Islet of Langerhans (tissue), 1 donor: ENCODE results near the gene MAPK11.

Experiments used
- FAIRE-seq: peaks from one replicate; lab custom pipeline; 2011; peaks lifted over from hg19 to GRCh38; lab: Jason Lieb, UNC

Gene MAPK11

GRCh38 chr22:50293441-50294318, 23.5 kb upstream of the MAPK11 start:
- FAIRE-seq, result no peak

- no peak for FAIRE-seq
Observed at GRCh38 chr22:50292643-50293440, 22.7 kb upstream of the MAPK11 start.

- FAIRE-seq, result no peak
Observed at GRCh38 chr22:50289942-50290630, 19.9 kb upstream of the MAPK11 start.

GRCh38 chr22:50289151-50289941, 19.2 kb upstream of the MAPK11 start:
- no peak for FAIRE-seq

- no peak for FAIRE-seq
Observed at GRCh38 chr22:50287731-50288130, 17.6 kb upstream of the MAPK11 start.

- no peak for FAIRE-seq
Observed at GRCh38 chr22:50286701-50287318, 16.6 kb upstream of the MAPK11 start.

GRCh38 chr22:50286275-50286674, 16.1 kb upstream of the MAPK11 start:
- no peak for FAIRE-seq

GRCh38 chr22:50285568-50286229, 15.5 kb upstream of the MAPK11 start:
- no peak for FAIRE-seq

GRCh38 chr22:50284479-50284878, 14.3 kb upstream of the MAPK11 start:
- FAIRE-seq, result no peak

GRCh38 chr22:50283821-50284220, 13.6 kb upstream of the MAPK11 start:
- FAIRE-seq, result no peak

GRCh38 chr22:50282361-50283155, 12.4 kb upstream of the MAPK11 start:
- FAIRE-seq, result no peak

- no peak for FAIRE-seq
Observed at GRCh38 chr22:50281957-50282356, 11.8 kb upstream of the MAPK11 start.

- no peak for FAIRE-seq
Observed at GRCh38 chr22:50281384-50281760, 11.2 kb upstream of the MAPK11 start.

- FAIRE-seq, result no peak
Observed at GRCh38 chr22:50280708-50281383, 10.7 kb upstream of the MAPK11 start.

- no peak for FAIRE-seq
Observed at GRCh38 chr22:50280022-50280707, 10.0 kb upstream of the MAPK11 start.

- no peak for FAIRE-seq
Observed at GRCh38 chr22:50278956-50279619, 8.9 kb upstream of the MAPK11 start.

- no peak for FAIRE-seq
Observed at GRCh38 chr22:50278461-50278860, 8.3 kb upstream of the MAPK11 start.

GRCh38 chr22:50277761-50278160, 7.6 kb upstream of the MAPK11 start:
- FAIRE-seq, result no peak
